NCI-H2196 (cell line): Measurements from ENCODE around the gene HAO2.
"Not testable (repeated sequence)": the region's sequence is repeated elsewhere in the genome, so short reads cannot be mapped to it uniquely, and the experiment has no call there.

ENCODE experiments used
- DNase-seq: peaks from one replicate; lab custom pipeline; 2025; ENCODE audit not compliant: unreplicated experiment; lab: John Stamatoyannopoulos, UW

HAO2 gene

GRCh38 chr1:119368554-119368953, at the start of gene HAO2:
TSS of gene HAO2 (plus strand) at chr1:119368785. CDS start at chr1:119381086, 12,301 bp downstream.
- no peak for DNase-seq

DNA sequence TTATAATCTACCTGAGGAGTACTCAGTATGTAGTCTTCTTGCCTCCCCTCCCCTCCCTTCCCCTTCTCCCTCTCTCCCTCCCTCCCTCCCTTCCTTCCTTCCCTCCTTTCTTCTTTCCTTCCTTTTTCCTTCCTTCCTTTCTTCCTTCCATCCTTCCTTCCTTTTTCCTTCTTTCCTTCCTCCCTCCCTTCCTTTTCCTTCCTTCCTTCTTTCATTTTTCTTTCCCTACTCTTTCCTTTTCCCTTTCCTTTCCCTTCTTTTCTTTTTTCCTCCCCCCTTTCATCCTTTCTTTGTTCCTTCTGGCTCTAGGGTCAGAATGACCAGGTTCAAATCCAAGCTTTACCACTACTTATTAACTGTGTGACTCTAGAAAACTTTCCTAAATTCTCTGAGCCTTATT, 48.5 kb upstream of the HAO2 start:
- DNase-seq, result no peak

DNA sequence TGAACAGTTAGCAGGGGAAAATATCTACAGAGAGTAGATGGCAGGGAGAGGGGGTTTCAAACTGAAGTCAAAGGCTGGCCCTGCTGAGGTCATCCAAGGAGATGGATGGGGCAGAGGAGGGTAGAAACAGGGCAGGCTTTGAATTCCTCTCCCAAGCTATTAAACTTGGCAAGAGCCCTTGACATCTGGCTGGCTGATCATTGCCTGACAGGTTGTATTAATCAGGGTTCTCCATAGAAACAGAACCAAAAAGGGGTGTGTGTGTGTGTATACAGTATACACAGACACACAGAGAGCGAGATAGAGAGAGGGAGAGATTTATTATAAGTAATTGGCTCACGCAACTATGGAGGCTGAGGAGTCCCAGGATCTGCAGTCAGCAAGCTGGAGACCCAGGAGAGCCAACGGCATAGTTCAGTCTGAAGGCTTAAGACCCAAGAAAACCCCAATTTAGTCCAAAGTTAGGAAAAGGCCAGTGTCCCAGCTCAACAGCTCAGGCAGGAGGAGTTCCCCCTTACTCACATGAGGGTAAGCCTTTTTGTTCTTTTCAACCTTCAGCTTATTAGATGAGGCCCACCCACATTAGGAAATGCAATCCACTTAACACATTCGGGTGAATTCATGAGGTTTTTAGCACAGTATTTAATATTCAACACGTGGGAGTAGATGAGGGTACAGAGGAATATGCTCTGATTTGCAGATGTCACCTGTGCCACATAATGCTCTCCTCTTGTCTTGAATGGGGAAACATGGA, 46.7 kb upstream of the HAO2 start:
- no peak for DNase-seq

DNA sequence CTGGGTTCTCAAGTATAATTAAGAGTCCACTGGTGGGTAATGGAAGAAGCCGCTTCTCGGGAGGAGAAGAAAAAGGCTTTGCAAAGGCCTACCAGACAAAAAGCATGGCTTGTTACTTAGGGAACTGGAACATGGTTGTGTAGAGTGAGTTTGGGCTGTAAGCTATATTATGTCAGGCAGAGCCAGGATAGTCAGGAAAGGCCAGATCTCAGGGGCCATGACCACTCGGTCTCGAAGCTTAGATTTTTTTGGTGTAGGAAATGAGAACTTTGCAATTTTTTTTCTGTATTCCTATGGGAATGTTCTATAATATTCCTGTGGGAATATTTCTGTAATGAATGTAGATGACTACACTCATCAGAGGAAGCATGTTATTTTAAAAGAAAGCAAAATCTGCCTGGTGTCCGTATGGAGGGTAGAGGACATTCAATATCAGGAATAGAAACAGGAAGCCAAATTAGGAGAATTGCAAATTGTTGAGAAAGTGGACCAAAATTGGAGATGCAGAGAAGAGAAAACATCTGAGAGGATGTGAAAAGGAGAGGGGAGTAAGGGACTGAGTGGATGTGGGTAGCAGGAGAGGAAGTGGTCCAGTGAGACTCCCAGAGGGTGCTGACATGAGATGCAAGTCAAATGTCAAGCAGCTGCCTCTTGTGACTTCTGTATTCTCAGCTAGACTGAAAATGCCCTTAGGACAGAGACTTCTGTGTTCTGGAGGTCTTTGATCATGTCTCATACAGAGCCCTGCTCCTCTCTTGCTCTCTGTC, 45.2 kb upstream of the HAO2 start:
- DNase-seq, result no peak

DNA sequence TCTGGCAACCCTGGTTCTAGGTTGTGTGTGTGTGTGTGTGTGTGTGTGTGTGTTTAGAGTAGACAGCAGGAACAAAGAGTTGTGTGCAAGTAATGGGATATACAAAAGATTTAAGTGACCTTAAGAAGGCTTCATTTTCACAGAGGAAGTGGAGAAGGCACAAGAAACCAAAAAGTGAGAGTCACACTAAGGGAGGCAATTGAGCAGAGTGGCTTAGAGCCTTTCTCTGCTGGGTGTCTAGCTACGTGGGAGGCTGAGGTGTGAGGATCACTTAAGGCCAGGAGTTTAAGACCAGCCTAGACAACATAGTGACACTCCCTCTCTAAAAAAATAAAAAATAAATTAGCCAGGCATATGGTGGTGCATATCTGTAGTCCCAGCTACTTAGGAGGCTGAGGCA, 44.4 kb upstream of the HAO2 start:
- DNase-seq, result no peak

DNA sequence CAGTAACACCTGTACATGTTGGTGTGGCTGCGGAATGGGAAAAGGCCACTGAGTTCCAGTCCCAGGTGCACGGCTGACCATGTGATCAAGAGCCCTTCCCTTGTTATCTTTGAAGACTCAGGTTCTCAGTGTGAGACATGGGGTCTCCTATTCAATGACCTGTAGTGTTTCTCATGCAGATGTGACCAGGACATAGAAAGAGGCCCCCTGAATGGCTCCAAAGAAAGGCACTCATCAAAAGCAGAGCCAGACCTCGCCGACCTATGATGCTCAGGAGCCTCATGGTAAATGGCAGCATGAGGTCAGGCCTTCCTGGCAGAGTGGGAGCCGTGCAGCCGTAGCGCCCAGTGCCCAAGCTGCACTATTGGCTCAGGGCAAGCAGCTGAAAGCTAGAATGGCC, 42.3 kb upstream of the HAO2 start:
- no peak for DNase-seq

- DNase-seq, result no peak
Measured at GRCh38 chr1:119327094-119327449, 41.5 kb upstream of the HAO2 start.

GRCh38 chr1:119327450-119328155, 41.0 kb upstream of the HAO2 start:
- no peak for DNase-seq

GRCh38 chr1:119329541-119330461, 38.8 kb upstream of the HAO2 start:
- DNase-seq, result no peak

DNA sequence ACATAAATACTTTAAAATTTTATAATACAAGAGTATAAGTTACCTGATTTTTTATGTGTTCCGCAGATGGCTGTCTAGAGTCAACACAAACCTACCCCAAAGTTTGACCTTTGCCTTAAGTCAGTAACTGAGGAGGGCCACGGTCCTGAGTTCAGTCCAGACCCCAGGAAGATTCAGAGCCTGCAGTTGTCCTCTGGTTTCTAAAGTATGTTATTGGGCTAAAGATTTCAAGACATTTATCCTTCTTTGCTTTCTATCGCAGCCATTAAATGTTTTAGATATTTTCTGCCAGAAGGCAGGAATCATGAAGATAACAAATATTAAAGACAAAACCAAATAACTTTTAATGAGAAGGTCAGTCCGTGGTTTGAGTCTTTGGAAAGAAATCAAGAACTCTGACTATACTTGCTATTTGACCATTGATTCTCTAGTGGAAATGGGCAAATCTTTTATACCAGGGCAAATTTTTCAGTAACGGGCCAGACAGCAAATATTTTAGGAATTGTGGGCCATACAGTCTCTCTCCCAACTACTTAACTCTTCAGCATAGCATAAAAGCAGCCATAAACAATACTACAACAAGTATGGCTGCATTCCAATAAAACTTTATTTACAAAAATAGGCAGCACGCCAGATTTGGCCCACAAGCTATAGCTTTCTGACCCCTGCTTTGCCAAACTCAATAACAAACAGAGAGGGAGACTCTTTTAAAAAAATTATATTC, 38.0 kb upstream of the HAO2 start:
- no peak for DNase-seq

DNA sequence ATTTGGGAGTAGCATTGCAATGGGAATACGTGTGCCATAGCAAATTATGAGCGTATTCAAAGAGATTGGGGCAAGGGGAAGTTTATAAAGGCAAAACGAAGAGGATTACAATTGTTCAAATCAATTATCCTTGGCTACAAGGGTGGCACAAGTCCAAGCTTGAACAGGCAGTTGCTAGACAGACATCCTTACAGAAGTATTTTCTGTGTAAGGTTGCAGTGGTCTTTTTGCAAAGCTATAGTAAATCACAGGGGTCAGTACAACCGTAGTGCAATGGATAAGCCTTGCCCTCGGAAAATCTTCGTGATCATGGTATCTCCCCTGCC, 37.4 kb upstream of the HAO2 start:
- no peak for DNase-seq

DNA sequence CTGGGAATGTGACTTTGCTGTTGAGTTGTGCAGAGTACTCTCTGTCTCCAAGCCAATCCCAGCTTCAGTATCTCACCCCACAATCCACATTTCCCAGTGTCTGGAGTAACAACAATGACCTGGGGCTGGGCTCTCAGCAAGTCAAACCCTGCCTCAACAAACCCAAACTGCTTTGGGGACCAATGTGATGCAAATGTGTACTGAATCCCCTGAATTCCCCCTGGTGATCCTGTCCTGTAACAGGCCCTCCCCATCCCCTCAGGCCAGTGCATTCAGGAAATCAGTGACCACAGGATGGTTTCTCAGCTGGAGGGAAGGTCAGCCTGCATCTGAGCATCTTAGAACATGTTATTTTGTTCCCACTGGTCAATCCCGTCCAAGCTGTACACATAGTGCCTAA, 36.7 kb upstream of the HAO2 start:
- DNase-seq, result no peak

GRCh38 chr1:119332622-119333021, 36.0 kb upstream of the HAO2 start:
- no peak for DNase-seq

- DNase-seq, result no peak
Measured at GRCh38 chr1:119333163-119333896, 35.3 kb upstream of the HAO2 start.

- DNase-seq, result not testable (repeated sequence)
Measured at GRCh38 chr1:119333897-119334250, 34.7 kb upstream of the HAO2 start.

GRCh38 chr1:119336848-119337247, 31.7 kb upstream of the HAO2 start:
- DNase-seq, result no peak

DNA sequence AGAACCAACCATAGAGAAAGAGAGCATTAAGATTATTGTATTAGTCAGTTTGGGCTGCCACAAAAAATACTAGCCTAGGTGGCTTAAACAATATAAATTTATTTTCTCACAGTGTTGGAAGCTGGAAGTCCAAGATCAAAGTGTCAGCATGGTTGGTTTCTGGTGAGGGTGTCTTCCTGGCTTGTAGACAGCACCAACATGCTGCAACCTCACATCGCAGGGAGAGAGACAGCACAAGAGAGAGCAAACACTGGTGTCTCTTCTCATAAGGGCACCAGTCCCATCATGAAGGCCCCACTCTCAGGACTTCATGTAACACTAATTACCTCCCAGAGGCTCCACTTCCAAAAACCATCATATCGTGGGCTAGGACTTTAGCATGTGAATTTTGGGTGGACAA, 30.6 kb upstream of the HAO2 start:
- no peak for DNase-seq

DNA sequence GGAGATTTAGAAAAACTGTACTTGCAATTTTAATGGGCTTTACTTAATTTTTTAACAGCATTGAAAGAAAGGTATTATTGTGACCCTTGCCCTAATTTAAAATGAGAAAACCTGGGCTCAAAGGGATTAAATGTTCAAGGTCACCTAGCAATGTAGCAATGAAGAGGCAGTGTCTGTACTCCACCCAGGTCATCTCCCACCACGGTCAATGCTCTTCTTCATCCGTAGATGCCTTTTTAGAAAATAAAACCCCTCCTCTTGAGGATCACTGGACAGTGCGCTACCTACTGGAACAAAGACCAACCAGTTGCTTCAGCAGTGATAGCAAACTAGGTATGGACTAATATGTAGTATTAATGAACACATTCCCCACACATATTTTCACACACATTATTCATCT, 29.8 kb upstream of the HAO2 start:
- no peak for DNase-seq

- no peak for DNase-seq
Measured at GRCh38 chr1:119340861-119341261, 27.7 kb upstream of the HAO2 start.
